ENCODE data around the gene IGFL1.
"Not testable (repeated sequence)": the region's sequence is repeated elsewhere in the genome, so short reads cannot be mapped to it uniquely, and the experiment has no call there.

Gene IGFL1

DNA sequence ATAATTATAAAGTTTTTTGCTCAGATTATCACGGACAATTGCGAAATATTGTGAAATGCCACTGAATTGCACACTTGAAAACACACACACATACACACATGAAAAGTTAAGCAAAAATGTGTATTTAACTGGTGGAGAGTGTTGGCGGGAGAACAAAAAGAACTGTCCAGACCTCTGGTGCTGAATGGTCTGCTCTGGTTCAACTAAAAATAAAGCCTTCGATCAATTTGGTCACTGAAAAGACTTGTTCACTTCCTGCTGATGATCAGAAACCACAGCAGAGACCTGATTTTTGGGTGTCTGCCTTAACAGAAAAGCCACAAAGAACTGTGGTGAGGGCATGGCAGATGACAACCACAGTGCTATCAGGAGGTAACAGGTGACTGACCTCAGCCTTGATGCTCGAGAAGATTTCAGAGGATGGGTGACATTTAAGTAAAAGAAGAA lies 4.0 kb upstream of the IGFL1 start:
- DNase-seq (ENCODE audit: low read depth), result no peak
- TF ChIP-seq, protein P1, sequence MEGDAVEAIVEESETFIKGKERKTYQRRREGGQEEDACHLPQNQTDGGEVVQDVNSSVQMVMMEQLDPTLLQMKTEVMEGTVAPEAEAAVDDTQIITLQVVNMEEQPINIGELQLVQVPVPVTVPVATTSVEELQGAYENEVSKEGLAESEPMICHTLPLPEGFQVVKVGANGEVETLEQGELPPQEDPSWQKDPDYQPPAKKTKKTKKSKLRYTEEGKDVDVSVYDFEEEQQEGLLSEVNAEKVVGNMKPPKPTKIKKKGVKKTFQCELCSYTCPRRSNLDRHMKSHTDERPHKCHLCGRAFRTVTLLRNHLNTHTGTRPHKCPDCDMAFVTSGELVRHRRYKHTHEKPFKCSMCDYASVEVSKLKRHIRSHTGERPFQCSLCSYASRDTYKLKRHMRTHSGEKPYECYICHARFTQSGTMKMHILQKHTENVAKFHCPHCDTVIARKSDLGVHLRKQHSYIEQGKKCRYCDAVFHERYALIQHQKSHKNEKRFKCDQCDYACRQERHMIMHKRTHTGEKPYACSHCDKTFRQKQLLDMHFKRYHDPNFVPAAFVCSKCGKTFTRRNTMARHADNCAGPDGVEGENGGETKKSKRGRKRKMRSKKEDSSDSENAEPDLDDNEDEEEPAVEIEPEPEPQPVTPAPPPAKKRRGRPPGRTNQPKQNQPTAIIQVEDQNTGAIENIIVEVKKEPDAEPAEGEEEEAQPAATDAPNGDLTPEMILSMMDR (IDR thresholded peaks at IDR 0.05; ENCODE audit: control insufficient read depth, insufficient read depth, low read depth, low read length, missing control alignments), result no peak
- H3K4me3 ChIP-seq (ENCODE audit: control insufficient read depth, low read depth, low read length), result no peak overlapping the region

DNA sequence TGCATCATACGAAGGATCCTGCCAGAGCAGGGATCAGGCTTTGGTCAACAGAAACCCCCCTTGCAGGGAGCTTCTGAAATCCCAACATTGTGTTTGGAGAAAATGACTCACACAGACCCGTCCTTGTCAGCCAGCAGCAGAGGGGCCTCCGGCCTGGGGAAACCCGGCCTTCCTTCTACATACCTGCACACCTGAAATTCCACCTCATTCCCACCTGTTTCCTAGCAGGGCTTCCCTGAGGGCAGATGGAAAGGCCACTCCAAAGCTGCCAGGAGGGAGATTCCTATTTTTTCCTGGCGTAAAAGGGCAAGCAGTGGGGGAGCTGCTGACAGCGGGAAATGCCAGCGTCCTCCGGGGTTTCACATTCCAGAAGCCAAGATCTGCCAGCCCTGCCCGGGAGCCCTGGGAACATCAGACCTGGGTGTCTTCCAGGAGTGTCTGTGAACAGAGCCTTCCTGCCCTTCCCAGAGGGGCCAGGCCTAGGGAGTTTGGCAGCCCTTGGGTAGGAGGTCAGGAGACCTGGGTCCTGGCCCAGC lies 3.0 kb upstream of the IGFL1 start:
- DNase-seq (ENCODE audit: low read depth), result no peak
- no peak overlapping the region for H3K4me3 ChIP-seq (ENCODE audit: control insufficient read depth, low read depth, low read length)
- TF ChIP-seq, protein P1 (IDR thresholded peaks at IDR 0.05; ENCODE audit: control insufficient read depth, insufficient read depth, low read depth, low read length, missing control alignments), result no peak

DNA sequence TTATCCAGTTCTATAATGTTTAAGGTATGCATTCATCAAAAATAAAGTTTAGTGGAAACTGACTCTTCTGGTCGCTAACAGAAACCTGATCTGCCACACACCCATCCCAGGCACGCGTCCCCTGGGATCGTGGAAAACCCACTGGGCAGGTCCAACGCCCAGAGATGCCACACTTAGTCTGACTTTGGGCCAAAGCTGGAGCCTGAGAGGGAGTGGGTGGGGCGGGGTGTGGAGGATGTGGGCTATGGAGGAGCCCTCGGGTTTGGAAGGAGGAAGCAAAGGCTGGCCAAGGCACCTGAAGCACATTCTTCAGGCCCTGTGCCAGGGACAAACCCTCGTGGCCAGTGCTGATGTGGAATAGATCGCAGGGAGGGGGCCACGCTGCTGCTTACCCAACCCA lies 2.5 kb downstream of the IGFL1 start:
- TF ChIP-seq, protein P1 (IDR thresholded peaks at IDR 0.05; ENCODE audit: control insufficient read depth, insufficient read depth, low read depth, low read length, missing control alignments), result no peak
- H3K4me3 ChIP-seq (ENCODE audit: control insufficient read depth, low read depth, low read length), result no peak overlapping the region
- DNase-seq (ENCODE audit: low read depth), result no peak

DNA sequence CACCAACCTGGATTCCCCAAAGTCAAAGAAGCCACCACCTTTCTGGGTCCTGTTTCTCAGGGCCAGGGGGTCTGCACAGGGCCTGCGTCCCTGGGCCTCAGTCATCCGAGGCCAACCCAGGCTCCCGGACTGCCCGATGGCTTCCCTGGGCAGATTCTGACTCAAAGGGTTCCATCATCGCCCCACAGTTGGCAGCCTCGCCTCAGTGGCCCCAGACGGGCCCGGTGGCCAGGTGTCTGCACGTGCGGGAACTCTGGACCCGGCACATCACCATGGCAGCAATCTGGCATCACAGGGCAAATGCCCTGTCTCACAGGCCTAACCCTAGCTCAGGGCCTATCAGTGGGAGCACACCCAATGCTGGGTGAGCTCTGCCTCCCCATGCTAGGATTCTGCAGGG lies 2.9 kb downstream of the IGFL1 start:
- TF ChIP-seq, protein P1 (IDR thresholded peaks at IDR 0.05; ENCODE audit: control insufficient read depth, insufficient read depth, low read depth, low read length, missing control alignments), result no peak
- no peak overlapping the region for H3K4me3 ChIP-seq (ENCODE audit: control insufficient read depth, low read depth, low read length)
- DNase-seq (ENCODE audit: low read depth), result no peak

DNA sequence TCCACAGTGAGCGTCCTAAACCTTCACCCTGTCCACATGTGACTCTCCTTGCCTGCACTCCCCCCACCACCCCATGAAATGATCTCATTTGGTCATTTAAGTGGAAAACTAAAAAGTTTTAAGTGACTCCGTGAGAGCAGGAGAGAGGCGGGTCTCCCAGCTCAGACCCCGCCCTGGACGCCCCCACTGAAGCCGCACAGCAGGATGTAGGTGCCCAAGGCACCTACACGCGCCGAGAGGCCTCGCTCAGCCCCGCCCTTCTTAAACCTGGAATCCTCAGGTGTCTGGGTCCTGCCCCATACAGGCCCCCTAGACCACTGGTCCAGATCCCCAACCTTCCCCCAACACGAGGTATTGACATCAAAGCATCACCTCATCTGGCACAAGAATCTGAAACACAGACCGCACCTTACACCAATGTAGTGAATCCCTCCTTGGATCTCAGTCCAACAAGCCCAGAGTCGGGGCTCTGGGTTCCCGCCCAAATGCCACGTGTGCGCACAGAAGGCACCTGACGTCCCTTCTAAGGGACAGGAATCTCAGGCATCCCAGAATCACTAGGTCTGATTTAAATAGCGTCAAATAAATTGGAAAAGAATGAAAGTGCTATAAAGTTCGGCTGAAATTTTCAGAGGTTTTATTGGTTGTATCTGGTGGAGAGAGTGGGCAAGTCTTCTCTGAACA lies 3.5 kb downstream of the IGFL1 start:
- H3K4me3 ChIP-seq (ENCODE audit: control insufficient read depth, low read depth, low read length), result no peak overlapping the region
- TF ChIP-seq, protein P1 (IDR thresholded peaks at IDR 0.05; ENCODE audit: control insufficient read depth, insufficient read depth, low read depth, low read length, missing control alignments), result no peak
- no peak for DNase-seq (ENCODE audit: low read depth)

DNA sequence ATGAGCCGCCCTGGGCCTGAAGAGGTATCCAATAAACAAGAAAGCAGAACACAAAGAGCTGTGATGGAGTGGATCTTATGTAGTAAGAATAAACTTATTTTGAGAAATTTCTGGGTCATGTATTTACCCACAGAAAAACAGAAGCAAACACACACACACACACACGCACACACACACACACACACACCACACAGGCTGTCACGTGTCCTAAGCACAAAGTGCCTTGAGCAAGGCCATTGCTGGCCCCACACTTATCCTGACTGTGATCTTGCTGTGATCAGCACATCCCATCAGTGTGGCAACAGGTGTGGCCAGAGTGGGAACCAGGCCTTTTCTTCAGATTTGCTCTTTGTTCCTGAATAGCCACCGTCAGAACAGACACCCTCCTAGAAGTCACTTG lies 4.3 kb downstream of the IGFL1 start:
- H3K4me3 ChIP-seq (ENCODE audit: control insufficient read depth, low read depth, low read length); DNase-seq (ENCODE audit: low read depth): not testable (repeated sequence)

DNA sequence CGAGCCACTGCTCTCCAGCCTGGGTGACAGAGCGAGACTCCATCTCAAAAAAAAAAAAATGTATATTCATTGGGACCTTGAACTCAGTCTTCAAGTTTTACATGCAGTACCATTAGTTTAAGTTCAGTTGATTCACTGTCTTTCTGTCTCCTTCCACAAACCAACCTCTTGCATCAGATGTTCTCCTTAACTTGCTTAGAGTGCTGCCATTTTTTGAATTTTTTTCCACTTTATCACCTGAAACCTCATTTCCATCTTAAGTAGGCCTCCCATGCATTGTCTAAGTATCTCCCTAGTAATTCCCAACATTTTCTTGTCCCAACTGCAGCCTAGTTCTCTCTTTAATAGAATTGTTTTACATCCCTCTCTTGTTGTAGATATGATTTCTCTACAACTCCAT lies 8.6 kb downstream of the IGFL1 start:
- H3K4me3 ChIP-seq (ENCODE audit: control insufficient read depth, low read depth, low read length); DNase-seq (ENCODE audit: low read depth): not testable (repeated sequence)

Data from AG09309 (cell line).